Measurements from ENCODE around the gene SIM1.

Gene SIM1

DNA sequence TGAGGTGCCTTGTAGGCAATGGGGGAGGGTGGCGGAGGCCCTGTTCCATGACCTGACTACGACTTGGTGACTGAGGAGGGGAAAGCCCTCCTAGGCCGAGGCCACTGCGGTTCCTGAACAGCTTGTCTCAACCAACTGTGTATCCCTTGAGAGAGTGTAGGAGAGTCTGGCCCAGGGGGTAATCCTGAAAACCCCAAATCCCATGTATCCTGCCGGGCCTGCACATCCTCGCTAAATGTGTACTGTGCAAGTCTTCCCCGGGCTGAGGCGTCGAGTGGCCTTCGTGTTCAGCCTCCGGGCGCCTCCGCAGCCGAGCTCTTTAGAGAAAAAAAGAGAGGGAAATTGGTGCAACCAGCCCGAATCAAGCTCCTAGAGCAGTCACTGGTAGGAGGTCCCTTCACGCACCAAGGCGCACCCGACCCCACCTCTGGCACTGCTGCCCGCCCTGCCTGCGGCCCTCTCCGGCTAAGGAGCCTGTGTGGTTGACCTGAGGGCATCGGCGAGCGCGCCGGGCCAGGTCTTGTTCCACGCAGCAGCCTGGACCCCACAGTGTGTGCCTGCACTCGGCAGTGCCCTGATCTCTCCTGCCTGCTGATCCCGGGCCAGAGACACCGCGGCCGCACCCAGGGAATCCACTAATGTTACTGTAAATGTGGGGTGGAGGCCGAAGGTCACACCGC lies 7.3 kb downstream of the SIM1 start:
- TF ChIP-seq Cebpa-rat (IDR thresholded peaks at IDR 0.05): no peak
- H3K9me3 ChIP-seq: peaks cover 54% of the 10 kb centered on the region
- peaks cover 73% of the 10 kb centered on the region for H3K27me3 ChIP-seq
- H3K36me3 ChIP-seq: no peaks in the 10 kb centered on the region
- H4K20me1 ChIP-seq: peaks cover 6% of the 10 kb centered on the region; the same call in 1 of the 2 replicates
- peaks cover 17% of the 10 kb centered on the region for H3K4me1 ChIP-seq
- H3K4me2 ChIP-seq: no peak overlapping the region
- H3K9ac ChIP-seq: no peak overlapping the region
- no peak overlapping the region for H3K4me3 ChIP-seq
- no peak overlapping the region for H3K27ac ChIP-seq

DNA sequence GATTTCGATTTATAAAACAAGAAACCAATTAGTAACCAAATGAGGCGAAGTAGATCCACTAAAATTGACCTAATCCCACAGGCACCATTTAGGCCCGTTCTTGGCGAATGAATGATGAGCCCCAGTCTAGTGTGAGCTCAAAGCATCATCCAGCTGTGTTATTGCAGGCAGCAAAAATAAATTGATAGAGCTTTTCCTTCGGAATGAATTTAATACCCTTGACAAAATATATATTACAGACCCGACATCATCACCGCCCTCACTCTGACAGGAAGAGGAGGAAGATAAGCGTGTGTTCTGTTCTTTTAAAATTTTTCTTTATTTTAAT lies 7.8 kb downstream of the SIM1 start:
- Histone ChIP-seq H3K4me3 (no peak overlapping the region), H3K4me1 (peaks cover 11% of the 10 kb centered on the region), H3K4me2 (no peak overlapping the region), H3K9ac (no peak overlapping the region), H3K27ac (no peak overlapping the region), H3K27me3 (peaks cover 67% of the 10 kb centered on the region), H3K9me3 (peaks cover 54% of the 10 kb centered on the region), H4K20me1 (peaks cover 6% of the 10 kb centered on the region; the same call in 1 of the 2 replicates), H3K36me3 (no peaks in the 10 kb centered on the region)
- no peak for TF ChIP-seq Cebpa-rat (IDR thresholded peaks at IDR 0.05)

DNA sequence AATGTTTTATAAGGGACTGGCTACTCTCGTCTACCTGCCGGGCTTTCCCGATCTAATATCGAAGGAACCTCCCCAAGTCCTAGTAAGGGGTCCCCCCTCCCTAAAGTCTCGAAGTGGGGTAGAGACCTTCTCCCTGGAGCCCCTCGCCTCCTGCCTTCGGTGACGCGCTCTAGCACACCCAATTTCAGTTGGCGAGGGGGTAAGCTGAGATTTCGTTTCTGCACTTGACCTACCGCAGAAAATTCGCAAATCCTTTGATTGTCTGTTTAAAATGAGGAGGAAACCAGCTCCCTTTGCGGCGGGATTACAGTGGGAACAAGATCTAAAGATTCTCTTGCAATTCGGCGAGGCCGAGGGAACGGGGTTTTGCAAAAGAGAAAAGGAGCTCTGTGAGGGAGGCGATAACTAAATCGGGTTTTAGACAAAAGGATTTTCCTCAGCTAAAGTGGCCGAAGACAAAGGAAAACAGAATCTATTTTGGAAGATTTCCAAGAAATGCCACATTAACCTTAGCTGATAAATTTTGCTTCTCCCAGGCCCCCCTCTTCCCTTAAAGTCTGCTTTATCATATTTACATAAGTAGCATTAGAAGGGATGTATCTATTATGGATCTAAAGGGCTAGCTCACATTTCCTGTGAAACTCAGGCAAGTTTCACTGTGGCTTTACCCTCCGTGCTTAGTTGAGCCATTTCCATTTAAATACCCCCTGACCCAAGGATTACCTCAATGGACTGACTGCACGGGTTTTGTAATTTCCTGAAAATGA lies 8.4 kb downstream of the SIM1 start:
- peaks cover 6% of the 10 kb centered on the region for H3K4me1 ChIP-seq
- TF ChIP-seq Cebpa-rat (IDR thresholded peaks at IDR 0.05): no peak
- H3K9me3 ChIP-seq: peaks cover 54% of the 10 kb centered on the region
- peaks cover 62% of the 10 kb centered on the region for H3K27me3 ChIP-seq
- H3K9ac ChIP-seq: no peak overlapping the region
- H3K4me2 ChIP-seq: no peak overlapping the region
- no peak overlapping the region for H3K27ac ChIP-seq
- H3K4me3 ChIP-seq: no peak overlapping the region
- H4K20me1 ChIP-seq: peaks cover 3% of the 10 kb centered on the region; the same call in 1 of the 2 replicates
- no peaks in the 10 kb centered on the region for H3K36me3 ChIP-seq

DNA sequence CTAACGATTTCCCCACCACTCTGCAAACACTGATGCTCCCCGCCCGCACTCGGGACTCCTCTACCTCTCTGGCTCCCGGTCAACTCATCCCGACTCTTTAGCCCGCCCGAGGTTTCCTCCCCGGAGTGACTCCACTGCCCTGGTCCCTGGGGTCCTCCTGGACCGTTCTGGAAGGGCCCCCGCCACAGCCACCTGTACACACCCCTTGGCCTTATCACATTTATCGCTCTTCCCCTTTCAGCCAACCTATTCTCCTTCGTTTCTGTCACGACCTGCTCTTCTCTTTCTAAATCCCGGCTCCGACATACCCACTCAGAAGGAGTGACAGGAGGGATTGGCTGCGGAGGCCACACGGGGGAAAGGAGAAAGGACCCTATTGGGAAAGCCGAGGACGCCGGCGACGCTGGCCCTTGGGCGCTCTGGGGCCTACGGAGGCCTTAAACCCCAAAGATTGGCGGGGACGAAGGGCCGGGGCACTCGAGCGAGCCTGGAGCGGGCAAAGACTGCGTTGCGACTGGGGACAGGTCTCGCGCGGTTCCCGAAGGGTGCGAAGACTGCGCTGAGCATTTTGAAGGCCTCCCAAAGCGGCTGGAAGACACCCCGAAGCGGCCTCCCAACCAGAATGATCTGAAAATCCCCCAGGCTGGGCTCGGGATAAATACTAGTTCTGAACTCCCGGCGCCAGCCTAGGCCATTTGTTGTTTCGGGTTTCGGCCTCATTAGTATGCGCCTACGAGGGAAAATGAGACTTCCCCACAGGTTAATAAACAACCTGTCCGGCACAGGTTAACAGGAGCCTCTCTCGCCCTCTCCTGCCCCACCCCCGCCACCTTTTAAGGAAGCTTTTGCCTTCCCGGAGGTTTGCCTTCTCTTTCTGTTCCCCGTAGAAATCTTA lies 9.2 kb downstream of the SIM1 start:
- Histone ChIP-seq H3K4me1 (no peaks in the 10 kb centered on the region), H3K27ac (no peak overlapping the region), H3K9ac (no peak overlapping the region), H3K4me2 (no peak overlapping the region), H3K4me3 (no peak overlapping the region), H3K27me3 (peaks cover 53% of the 10 kb centered on the region), H4K20me1 (no peaks in the 10 kb centered on the region), H3K9me3 (peaks cover 54% of the 10 kb centered on the region), H3K36me3 (no peaks in the 10 kb centered on the region)
- TF ChIP-seq Cebpa-rat (IDR thresholded peaks at IDR 0.05): no peak

DNA sequence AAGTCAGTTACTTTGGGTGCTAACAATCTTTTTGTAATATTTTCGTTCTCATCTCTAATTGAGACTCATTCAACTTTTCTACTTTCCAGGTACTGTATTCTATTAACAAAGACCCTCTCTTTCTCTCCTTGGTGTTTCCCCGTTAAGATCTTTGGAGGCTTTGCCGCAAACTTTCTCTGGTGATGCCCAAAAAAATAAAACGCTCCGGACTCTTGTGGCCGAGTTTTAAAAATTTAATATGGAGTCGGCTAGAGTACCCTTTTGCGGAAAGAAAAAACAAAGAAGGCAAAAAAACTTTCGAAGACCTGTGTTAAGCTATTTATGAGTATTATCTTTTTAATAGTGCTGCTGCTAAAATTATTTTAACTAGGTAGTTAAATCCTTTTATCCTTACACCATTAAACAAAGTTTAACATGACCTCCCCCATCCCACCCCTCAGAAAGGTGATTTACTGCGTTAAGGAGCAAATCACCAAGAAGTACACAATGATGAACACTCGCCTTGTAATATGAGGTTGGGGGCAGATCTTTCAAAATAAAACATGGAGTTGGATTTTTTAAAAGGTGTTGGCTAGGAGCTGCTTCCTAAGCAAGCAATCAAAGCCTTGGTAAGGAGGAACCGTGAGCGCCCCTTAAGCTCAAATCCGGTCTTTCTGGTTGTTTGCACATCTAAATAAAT lies 10.0 kb downstream of the SIM1 start:
- Histone ChIP-seq H3K9ac (no peak overlapping the region), H3K27ac (no peak overlapping the region), H3K4me2 (no peak overlapping the region), H3K9me3 (peaks cover 54% of the 10 kb centered on the region), H4K20me1 (no peaks in the 10 kb centered on the region), H3K27me3 (peaks cover 45% of the 10 kb centered on the region), H3K36me3 (no peaks in the 10 kb centered on the region), H3K4me1 (no peaks in the 10 kb centered on the region), H3K4me3 (no peak overlapping the region)
- no peak for TF ChIP-seq Cebpa-rat (IDR thresholded peaks at IDR 0.05)

DNA sequence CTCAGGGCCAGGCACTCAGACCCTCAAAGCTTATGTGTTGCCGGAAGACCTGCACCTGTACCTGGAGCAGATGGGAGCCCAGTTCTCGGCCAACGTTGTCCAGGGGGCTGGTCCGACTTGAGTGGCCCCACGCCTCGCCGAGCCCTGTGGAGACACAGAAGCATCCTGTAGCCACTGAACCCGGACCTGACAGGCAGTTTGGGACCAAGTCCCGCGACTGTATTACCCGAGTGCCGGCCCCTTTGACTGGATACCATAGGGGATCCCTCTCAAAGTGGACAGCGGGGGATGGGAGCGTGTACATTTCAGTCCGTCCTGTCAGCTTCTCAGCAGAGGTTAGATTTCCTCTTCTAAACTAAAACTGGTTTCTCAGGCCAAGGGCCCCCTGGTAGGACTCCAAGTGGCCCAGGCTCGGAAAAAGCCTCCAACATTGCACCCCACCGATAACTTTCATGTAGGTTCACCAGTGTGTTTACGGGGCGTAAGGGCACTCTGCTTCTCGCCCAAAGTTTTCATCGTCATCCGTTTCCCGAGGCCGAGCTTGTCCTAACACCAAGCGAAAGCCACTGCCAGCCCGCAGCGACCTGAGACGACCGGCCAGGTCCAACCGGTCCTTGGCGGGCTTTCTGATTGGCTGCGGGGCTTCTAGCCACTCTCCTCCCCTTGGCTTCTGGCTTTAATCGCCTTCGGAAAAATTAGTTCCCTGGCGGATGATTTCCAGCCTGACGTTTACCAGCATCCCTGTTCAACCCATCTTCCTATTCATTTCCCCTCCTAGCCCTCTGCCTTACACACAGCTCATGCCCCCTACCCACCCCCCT lies 10.8 kb downstream of the SIM1 start:
- Histone ChIP-seq H3K9ac (no peak overlapping the region), H3K27me3 (peaks cover 37% of the 10 kb centered on the region), H3K36me3 (no peaks in the 10 kb centered on the region), H3K27ac (no peak overlapping the region), H4K20me1 (no peaks in the 10 kb centered on the region), H3K9me3 (peaks cover 60% of the 10 kb centered on the region), H3K4me2 (no peak overlapping the region), H3K4me3 (no peak overlapping the region), H3K4me1 (no peaks in the 10 kb centered on the region)
- TF ChIP-seq Cebpa-rat (IDR thresholded peaks at IDR 0.05): no peak

DNA sequence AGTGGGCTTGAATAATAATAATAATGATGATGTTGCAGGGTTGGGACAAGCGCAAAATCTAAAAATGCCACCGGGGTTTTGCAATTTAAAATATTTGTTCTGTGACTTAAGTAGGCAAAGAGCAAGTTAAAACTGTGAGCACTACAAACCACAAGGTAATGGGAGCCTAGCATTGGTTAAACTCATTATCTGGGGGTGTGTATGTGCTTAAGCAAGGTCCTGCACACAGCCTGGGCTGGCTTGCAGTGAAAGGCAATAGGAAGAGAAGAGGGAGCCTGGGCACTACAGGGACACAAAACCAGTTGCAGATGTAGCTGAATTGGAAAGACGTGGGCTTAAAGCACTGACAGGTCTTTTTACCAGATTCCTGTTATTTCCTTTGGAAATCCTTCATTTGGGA lies 11.7 kb downstream of the SIM1 start:
- Histone ChIP-seq H4K20me1 (no peaks in the 10 kb centered on the region), H3K4me3 (no peak overlapping the region), H3K4me2 (no peak overlapping the region), H3K9ac (no peak overlapping the region), H3K9me3 (peaks cover 60% of the 10 kb centered on the region), H3K27ac (no peak overlapping the region), H3K4me1 (no peaks in the 10 kb centered on the region), H3K36me3 (no peaks in the 10 kb centered on the region), H3K27me3 (peaks cover 28% of the 10 kb centered on the region)
- TF ChIP-seq Cebpa-rat (IDR thresholded peaks at IDR 0.05): no peak

DNA sequence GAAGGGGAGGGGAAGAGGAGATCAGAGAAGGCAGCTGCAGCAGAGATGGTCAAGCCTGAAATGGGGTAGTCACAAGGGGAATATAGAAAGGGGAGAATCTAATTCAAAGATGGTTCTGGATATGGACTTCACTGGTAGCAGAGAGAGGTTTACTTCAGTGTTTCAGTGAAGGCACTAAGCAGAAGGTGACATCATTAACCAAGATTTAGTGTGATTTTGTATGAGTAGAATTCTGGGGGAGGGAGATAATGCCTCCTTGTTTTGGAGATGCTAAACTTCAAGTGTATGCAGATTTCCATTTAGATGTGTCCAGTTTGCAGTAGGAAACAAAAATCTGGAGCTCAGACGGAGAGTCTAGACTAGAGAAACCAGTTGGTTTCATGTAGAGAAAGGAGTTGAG lies 13.1 kb downstream of the SIM1 start:
- Histone ChIP-seq H3K27me3 (peaks cover 15% of the 10 kb centered on the region), H3K4me3 (no peak overlapping the region), H4K20me1 (no peaks in the 10 kb centered on the region), H3K4me2 (no peak overlapping the region), H3K36me3 (no peaks in the 10 kb centered on the region), H3K27ac (no peak overlapping the region), H3K9ac (no peak overlapping the region), H3K4me1 (no peaks in the 10 kb centered on the region), H3K9me3 (peaks cover 57% of the 10 kb centered on the region)
- no peak for TF ChIP-seq Cebpa-rat (IDR thresholded peaks at IDR 0.05)

DNA sequence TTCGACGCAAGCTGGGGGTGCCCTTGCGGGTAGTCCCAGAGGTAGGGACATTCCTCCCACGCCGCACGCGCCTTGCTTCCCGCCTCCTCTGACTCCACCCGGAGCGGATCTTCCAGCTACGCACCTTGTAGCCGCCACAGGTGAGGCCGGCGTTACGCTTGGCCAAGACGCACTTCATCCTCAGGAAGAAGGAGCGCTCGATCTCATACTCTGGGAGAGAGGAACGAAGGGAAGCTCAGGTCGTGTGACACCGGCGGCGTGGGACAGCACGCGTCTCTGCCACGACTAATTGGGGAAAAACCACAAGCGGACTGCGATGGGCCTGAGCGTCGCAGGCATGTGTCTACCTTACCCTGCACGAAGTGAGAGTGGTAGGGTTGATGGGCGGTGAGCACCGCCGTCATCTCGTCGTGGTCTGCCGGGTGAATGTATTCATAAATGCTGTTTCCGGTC lies 15.5 kb downstream of the SIM1 start:
- Histone ChIP-seq H3K27me3 (no peaks in the 10 kb centered on the region), H3K4me2 (no peak overlapping the region), H3K27ac (no peak overlapping the region), H3K9ac (no peak overlapping the region), H3K4me3 (no peak overlapping the region), H3K36me3 (no peaks in the 10 kb centered on the region), H4K20me1 (no peaks in the 10 kb centered on the region), H3K4me1 (no peaks in the 10 kb centered on the region), H3K9me3 (peaks cover 34% of the 10 kb centered on the region)
- TF ChIP-seq Cebpa-rat (IDR thresholded peaks at IDR 0.05): no peak

Measured in BLaER1 (cell line).